CD4-positive, CD25-positive, alpha-beta regulatory T cell (primary cell): ENCODE results near the gene RASGRP2. TPM values are rescaled to one million over a fixed set of nuclear protein-coding genes. Genes with fewer than 3 reads are reported as not detected.

Source experiments
- ATAC-seq, 2 donors: fragments of 150-1000 bp; cut with Tn5 transposase; one replicate each; pipeline ENCODE4 v1.10.0; 2021; ENCODE audit warnings: low read depth in 2 of 2, moderate number of reproducible peaks in 2 of 2, moderate library complexity in 1 of 2
- DNase-seq, 3 donors: peaks; one replicate each; pipeline versions ENCODE4 v3.0.0 to v3.0.0-alpha.2; 2012 to 2022; ENCODE audit warnings: mixed read lengths in 1 of 3
- H3K27ac ChIP-seq: one replicate; pipeline ENCODE4 v1.7.0; 2013; ENCODE audit warnings: mild to moderate bottlenecking, low read length; ENCODE audit not compliant: insufficient read depth, poor library complexity, severe bottlenecking
- H3K27me3 ChIP-seq: one replicate; pipeline ENCODE4 v1.7.0; 2013; ENCODE audit warnings: low read length; ENCODE audit not compliant: control insufficient read depth, insufficient read depth
- H3K36me3 ChIP-seq: one replicate; pipeline ENCODE4 v1.7.0; 2013; ENCODE audit warnings: mild to moderate bottlenecking, low read length, moderate library complexity; ENCODE audit not compliant: control insufficient read depth, insufficient read depth
- H3K4me1 ChIP-seq: 2 replicates; pipeline ENCODE4 v1.7.0; 2013; ENCODE audit warnings: mild to moderate bottlenecking, low read length; ENCODE audit not compliant: insufficient read depth, control insufficient read depth, poor library complexity, severe bottlenecking
- H3K4me3 ChIP-seq: one replicate; pipeline ENCODE4 v1.7.0; 2013; ENCODE audit warnings: low read depth, mild to moderate bottlenecking, low read length, moderate library complexity
- H3K9me3 ChIP-seq, 2 experiments: 1 replicate in 1 of 2; 2 replicates in 1 of 2; pipeline ENCODE4 v1.7.0; 2013; ENCODE audit warnings: low read length in 2 of 2, mild to moderate bottlenecking in 1 of 2, moderate library complexity in 1 of 2; ENCODE audit not compliant: control insufficient read depth in 2 of 2
- H3K27ac Mint-ChIP-seq, 3 donors: one replicate each; pipeline ENCODE4 v1.8.0; 2020 to 2022; ENCODE audit warnings: mild to moderate bottlenecking in 3 of 3, mixed read lengths in 3 of 3, moderate library complexity in 2 of 3
- H3K27me3 Mint-ChIP-seq: one replicate; pipeline ENCODE4 v1.8.0; 2022; ENCODE audit warnings: mild to moderate bottlenecking, mixed read lengths
- H3K36me3 Mint-ChIP-seq: one replicate; pipeline ENCODE4 v1.8.0; 2020; ENCODE audit warnings: mixed read lengths
- H3K4me1 Mint-ChIP-seq, 4 donors: one replicate each; pipeline ENCODE4 v1.8.0; 2020 to 2022; ENCODE audit warnings: mixed read lengths in 4 of 4, mild to moderate bottlenecking in 1 of 4
- H3K4me3 Mint-ChIP-seq, 4 donors: one replicate each; pipeline ENCODE4 v1.8.0; 2020 to 2022; ENCODE audit warnings: mild to moderate bottlenecking in 4 of 4, mixed read lengths in 4 of 4, moderate library complexity in 3 of 4
- H3K9me3 Mint-ChIP-seq, 7 donors: one replicate each; pipeline ENCODE4 v1.8.0; 2020 to 2022; ENCODE audit warnings: mixed read lengths in 7 of 7, mild to moderate bottlenecking in 3 of 7, moderate library complexity in 2 of 7
- polyA plus RNA-seq, 4 donors: library from polyadenylated mRNA; unstranded; fragments of 300-500 nt; fragmentation: Illumina TruSeq; gene quantifications; one replicate each; pipeline ENCODE4 v1.2.3, GENCODE V29; 2021
- total RNA-seq: library from RNA; stranded (reverse); gene quantifications from one replicate; pipeline ENCODE4 v1.2.3, GENCODE V29; 2022

Gene RASGRP2
- total and polyA plus RNA-seq, 5 donors from 2014 or later = 140 to 570 (median 169) TPM

DNA sequence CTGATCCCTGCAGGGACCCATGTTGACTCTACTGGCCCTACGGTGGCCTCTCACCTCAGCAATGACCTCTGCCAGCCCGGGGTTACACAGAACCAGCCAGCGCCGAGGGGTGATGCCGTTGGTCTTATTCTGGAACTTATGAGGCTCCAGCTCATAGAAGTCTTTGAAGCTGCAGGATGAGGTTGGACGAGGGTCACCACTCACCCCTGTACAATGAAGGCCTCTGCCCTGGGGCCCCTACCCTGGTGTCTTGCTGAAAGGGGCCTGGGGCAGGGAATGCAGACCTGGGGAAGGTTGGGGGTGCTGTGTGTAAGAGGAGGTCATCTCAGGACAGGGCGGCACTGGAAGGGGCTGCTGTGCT, 9.1 kb upstream of the RASGRP2 start:
- Mint-ChIP-seq H3K9me3 (peaks cover 0 to 1% (median 0%) of the 10 kb centered on the region in 7 donors), H3K4me1 (peaks cover 5 to 44% (median 9%) of the 10 kb centered on the region in 4 donors), H3K27ac (peak overlapping the region in 1 of 3 donors; percentile 48), H3K36me3 (peaks cover 19% of the 10 kb centered on the region), H3K4me3 (no peak overlapping the region), H3K27me3 (no peaks in the 10 kb centered on the region)
- peaks cover 10% of the 10 kb centered on the region for H3K4me1 ChIP-seq
- DNase-seq (no peak), ATAC-seq (no peak)
- H3K27me3 ChIP-seq = no peaks in the 10 kb centered on the region
- H3K36me3 ChIP-seq = peaks cover 9% of the 10 kb centered on the region
- H3K27ac ChIP-seq = no peak overlapping the region
- no peaks in the 10 kb centered on the region for H3K9me3 ChIP-seq
- H3K4me3 ChIP-seq = no peak overlapping the region

DNA sequence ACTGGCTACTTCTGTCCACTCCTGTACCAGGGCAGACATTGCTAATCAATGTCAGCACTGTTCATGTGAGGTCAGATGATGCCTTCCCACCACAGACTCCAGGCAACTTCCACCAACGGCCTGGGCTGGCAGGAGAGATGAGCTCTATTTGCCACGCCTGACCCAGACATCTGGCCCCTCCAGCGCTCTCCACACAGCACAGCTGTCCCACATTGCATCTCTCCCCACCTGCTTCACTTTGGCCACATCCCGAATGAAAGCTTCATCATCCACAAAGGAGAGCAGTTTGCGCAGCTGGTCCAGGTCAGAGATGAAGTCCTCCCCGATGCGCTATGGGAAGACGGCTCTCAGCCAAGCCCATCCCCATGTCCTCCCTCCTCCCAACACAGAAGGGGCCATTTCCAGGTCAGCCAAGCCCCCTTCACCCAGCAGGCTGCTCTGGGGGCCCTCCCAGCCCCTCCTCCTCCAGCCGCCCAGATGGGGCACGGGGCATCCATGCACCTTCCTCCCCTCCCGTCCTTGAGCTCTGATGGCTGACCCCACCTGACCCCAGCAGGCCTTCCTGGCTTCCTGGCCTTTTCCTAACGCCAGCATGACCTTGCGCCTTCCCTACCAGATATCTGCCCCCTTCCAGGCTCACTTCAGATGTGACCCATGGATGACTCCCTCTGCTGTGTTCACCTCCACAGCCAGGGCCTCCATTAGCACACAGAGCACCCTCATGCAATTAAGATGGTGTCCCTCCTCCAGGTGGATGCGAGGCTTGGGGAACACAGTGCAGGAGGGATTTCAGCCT, 8.4 kb upstream of the RASGRP2 start:
- peaks cover 10% of the 10 kb centered on the region for H3K4me1 ChIP-seq
- no peak overlapping the region for H3K4me3 ChIP-seq
- Mint-ChIP-seq H3K27me3 (no peaks in the 10 kb centered on the region), H3K36me3 (peaks cover 18% of the 10 kb centered on the region), H3K27ac (peak overlapping the region in 1 of 3 donors; percentile 55), H3K9me3 (peaks cover 0 to 1% (median 0%) of the 10 kb centered on the region in 7 donors), H3K4me1 (peaks cover 5 to 46% (median 10%) of the 10 kb centered on the region in 4 donors), H3K4me3 (no peak overlapping the region)
- no peaks in the 10 kb centered on the region for H3K9me3 ChIP-seq
- no peaks in the 10 kb centered on the region for H3K27me3 ChIP-seq
- H3K27ac ChIP-seq = no peak overlapping the region
- DNase-seq (no peak), ATAC-seq (no peak)
- H3K36me3 ChIP-seq = peaks cover 9% of the 10 kb centered on the region

DNA sequence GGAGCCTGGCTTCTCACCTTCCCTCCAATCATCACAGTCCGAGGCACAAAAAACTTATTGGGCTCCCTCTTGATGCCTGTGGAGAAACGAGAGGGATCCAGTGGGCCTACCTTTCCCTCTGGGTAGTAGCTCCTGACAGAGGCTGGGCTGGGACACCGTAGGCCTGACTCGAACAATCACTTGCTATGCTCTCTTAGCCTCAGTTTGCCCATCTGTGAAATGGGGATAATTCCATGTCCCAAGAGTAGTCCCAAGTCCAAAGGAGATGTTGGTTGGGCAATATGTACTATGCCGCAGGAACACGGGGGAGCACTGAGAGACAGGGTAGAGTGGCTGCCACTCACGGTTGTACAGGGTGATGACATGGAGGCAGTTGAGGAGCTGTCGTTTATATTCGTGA, 7.6 kb upstream of the RASGRP2 start:
- Histone ChIP-seq H3K4me1 (peaks cover 10% of the 10 kb centered on the region), H3K27me3 (no peaks in the 10 kb centered on the region), H3K27ac (no peak overlapping the region), H3K36me3 (peaks cover 9% of the 10 kb centered on the region), H3K9me3 (no peaks in the 10 kb centered on the region), H3K4me3 (no peak overlapping the region)
- Mint-ChIP-seq H3K9me3 (peaks cover 0 to 1% (median 0%) of the 10 kb centered on the region in 7 donors), H3K36me3 (peaks cover 16% of the 10 kb centered on the region), H3K27ac (peak overlapping the region in 2 of 3 donors; percentile 5 to 42), H3K27me3 (no peaks in the 10 kb centered on the region), H3K4me1 (peaks cover 5 to 49% (median 11%) of the 10 kb centered on the region in 4 donors), H3K4me3 (peak overlapping the region in 1 of 4 donors; percentile 69)
- ATAC-seq = no peak
- DNase-seq = no peak

GRCh38 chr11:64751136-64751535, 7.2 kb upstream of the RASGRP2 start:
- Mint-ChIP-seq H3K4me1 (peaks cover 5 to 54% (median 14%) of the 10 kb centered on the region in 4 donors), H3K36me3 (peaks cover 16% of the 10 kb centered on the region), H3K27me3 (no peaks in the 10 kb centered on the region), H3K27ac (peak overlapping the region; percentile 80 to 86 (median 83)), H3K4me3 (peak overlapping the region in 1 of 4 donors; percentile 69), H3K9me3 (peaks cover 0 to 1% (median 0%) of the 10 kb centered on the region in 7 donors)
- Histone ChIP-seq H3K4me3 (no peak overlapping the region), H3K27me3 (no peaks in the 10 kb centered on the region), H3K9me3 (no peaks in the 10 kb centered on the region), H3K36me3 (peaks cover 9% of the 10 kb centered on the region), H3K4me1 (peaks cover 14% of the 10 kb centered on the region), H3K27ac (no peak overlapping the region)
- DNase-seq = no peak
- ATAC-seq = no peak

DNA sequence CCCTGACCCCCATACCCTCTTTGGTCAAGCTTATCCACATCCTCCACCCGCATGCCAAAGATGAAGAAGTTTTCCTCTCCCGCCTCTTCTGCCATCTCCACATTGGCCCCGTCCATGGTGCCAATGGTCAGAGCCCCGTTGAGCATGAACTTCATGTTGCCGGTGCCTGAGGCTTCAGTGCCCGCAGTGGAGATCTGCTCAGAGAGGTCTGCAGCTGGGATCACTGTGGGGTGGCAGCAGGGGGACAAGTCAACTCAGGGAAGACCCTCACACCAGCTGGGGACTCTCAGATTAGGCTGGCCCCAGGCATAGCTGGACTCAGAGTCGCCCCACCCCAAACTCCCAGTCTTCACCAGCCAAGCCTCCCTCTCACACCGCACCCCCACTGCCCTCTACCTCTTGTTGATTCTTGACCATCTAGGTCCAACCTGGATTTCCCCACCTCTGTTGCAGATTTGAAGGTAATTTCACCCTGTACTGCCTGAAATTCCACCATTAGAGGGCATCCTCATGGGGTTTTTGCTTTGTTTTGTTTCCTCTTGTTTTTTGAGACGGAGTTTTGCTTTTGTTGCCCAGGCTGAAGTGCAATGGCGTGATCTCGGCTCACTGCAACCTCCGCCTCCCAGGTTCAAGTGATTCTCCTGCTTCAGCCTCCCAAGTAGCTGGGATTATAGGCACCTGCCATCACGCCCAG, 6.6 kb upstream of the RASGRP2 start:
- ATAC-seq = no peak
- DNase-seq = no peak
- Histone ChIP-seq H3K9me3 (no peaks in the 10 kb centered on the region), H3K27ac (no peak overlapping the region), H3K36me3 (peaks cover 9% of the 10 kb centered on the region), H3K4me1 (peaks cover 18% of the 10 kb centered on the region), H3K4me3 (no peak overlapping the region), H3K27me3 (no peaks in the 10 kb centered on the region)
- Mint-ChIP-seq H3K4me3 (peak overlapping the region in 1 of 4 donors; percentile 53), H3K27ac (peak overlapping the region; percentile 80 to 86 (median 83)), H3K27me3 (peaks cover 1% of the 10 kb centered on the region), H3K9me3 (peaks cover 0 to 1% (median 0%) of the 10 kb centered on the region in 7 donors), H3K36me3 (peaks cover 16% of the 10 kb centered on the region), H3K4me1 (peaks cover 5 to 54% (median 16%) of the 10 kb centered on the region in 4 donors)

DNA sequence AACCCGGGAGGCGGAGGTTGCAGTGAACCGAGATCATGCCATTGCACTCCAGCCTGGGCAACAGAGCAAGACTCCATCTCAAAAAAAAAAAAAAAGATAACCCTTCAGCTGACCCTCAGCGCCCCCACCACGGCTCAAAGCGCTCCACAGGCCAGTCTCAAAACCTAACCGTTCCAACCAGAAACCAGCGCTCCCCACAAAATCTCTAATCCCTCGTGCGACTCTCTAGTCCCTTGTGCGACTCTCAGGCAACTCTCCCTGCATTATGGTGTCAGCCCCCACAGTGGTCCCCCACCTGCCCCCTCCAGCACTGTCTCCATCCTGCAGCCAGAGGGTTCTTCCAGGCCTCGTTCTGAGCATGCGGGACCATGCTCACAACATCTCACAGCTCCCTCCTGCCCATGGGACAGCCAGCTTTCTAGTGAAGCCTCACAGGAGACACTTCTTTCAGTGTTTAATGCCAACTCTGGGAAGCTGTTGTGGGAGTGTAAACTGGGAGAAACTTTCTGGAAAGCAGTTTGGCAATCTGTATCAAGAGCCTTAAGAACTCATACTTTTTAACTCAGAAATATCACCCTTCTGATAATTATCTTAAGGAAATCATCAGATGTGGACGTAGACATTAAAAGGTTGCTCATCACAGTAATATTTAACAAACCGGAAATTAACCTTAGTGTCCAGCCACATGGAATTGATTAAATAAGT, 4.2 kb upstream of the RASGRP2 start:
- ATAC-seq (no peak), DNase-seq (no peak)
- Histone ChIP-seq H3K27me3 (no peaks in the 10 kb centered on the region), H3K4me3 (no peak overlapping the region), H3K9me3 (no peaks in the 10 kb centered on the region), H3K27ac (no peak overlapping the region), H3K36me3 (peaks cover 9% of the 10 kb centered on the region), H3K4me1 (peaks cover 35% of the 10 kb centered on the region)
- Mint-ChIP-seq H3K27ac (peak overlapping the region; percentile 17 to 91 (median 83)), H3K4me3 (peak overlapping the region in 3 of 4 donors; percentile 48 to 81 (median 77)), H3K27me3 (peaks cover 5% of the 10 kb centered on the region), H3K9me3 (peaks cover 0 to 1% (median 0%) of the 10 kb centered on the region in 7 donors), H3K4me1 (peaks cover 5 to 54% (median 25%) of the 10 kb centered on the region in 4 donors), H3K36me3 (peaks cover 20% of the 10 kb centered on the region)

- Histone ChIP-seq H3K4me3 (no peak overlapping the region), H3K27me3 (no peaks in the 10 kb centered on the region), H3K27ac (peak overlapping the region; percentile 93), H3K9me3 (no peaks in the 10 kb centered on the region), H3K4me1 (peaks cover 50% of the 10 kb centered on the region), H3K36me3 (peaks cover 3% of the 10 kb centered on the region)
- ATAC-seq (no peak), DNase-seq (no peak)
- Mint-ChIP-seq H3K27me3 (peaks cover 5% of the 10 kb centered on the region), H3K4me3 (peak overlapping the region; percentile 65 to 94 (median 76)), H3K4me1 (peaks cover 5 to 47% (median 27%) of the 10 kb centered on the region in 4 donors), H3K27ac (peak overlapping the region; percentile 43 to 99 (median 89)), H3K36me3 (peaks cover 9% of the 10 kb centered on the region), H3K9me3 (peaks cover 0 to 1% (median 0%) of the 10 kb centered on the region in 7 donors)
These were observed 2.5 kb upstream of the RASGRP2 start for GRCh38 chr11:64746486-64746885.
